ENCODE results near the gene RUVBL1.

Gene RUVBL1

DNA sequence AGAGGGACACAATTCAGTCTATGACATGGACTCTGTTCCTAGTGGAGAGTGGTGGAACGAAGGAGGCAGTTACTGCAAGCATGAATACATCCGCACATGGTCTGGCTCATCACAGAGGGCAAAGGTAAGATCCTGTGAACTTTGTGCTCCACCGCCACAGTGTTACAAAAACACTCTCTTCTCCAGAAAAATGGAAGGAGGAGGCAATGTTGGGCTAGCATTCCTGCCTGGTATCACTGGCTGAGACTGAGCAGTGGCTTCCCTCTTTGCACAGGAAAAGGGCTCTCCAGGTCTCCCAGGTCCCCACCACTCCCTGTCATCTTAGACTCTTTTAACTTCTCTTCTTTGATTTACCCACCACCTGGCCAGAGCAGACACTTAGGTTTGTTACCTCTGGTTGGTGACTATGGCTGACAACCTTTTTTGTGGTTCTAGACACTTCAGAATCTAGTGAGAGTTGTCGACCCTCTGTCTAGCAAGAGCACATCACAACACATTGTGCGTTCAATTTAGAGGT is 28.2 kb upstream of the RUVBL1 start:
- DNase-seq (ENCODE audit: insufficient read length, low spot score) (no peak), FAIRE-seq (no peak)
- TF ChIP-seq, protein P1, sequence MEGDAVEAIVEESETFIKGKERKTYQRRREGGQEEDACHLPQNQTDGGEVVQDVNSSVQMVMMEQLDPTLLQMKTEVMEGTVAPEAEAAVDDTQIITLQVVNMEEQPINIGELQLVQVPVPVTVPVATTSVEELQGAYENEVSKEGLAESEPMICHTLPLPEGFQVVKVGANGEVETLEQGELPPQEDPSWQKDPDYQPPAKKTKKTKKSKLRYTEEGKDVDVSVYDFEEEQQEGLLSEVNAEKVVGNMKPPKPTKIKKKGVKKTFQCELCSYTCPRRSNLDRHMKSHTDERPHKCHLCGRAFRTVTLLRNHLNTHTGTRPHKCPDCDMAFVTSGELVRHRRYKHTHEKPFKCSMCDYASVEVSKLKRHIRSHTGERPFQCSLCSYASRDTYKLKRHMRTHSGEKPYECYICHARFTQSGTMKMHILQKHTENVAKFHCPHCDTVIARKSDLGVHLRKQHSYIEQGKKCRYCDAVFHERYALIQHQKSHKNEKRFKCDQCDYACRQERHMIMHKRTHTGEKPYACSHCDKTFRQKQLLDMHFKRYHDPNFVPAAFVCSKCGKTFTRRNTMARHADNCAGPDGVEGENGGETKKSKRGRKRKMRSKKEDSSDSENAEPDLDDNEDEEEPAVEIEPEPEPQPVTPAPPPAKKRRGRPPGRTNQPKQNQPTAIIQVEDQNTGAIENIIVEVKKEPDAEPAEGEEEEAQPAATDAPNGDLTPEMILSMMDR (IDR thresholded peaks at IDR 0.05; ENCODE audit: insufficient read depth, missing control alignments): no peak

DNA sequence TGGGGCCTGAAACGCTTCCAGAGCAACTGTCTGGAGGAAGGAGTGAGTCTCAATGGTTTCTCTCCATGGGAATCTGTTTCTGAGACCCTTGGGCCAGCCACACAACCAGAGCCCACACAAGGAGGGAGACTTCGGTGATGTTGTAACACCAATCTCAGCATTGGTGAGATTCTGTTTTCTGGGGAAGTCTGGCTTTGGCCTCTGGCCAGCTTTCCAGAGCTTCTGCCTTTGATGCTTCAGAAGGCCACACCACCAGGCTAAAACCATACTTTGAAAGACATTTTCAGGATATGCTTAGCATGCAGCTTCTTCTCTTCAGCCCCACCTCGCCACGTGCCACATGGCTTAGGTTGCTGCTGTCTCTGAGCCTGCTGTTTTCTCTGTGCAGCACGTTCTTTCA is 26.0 kb upstream of the RUVBL1 start:
- TF ChIP-seq, protein P1 (IDR thresholded peaks at IDR 0.05; ENCODE audit: insufficient read depth, missing control alignments): no peak
- DNase-seq (ENCODE audit: insufficient read length, low spot score): no peak
- no peak for FAIRE-seq

DNA sequence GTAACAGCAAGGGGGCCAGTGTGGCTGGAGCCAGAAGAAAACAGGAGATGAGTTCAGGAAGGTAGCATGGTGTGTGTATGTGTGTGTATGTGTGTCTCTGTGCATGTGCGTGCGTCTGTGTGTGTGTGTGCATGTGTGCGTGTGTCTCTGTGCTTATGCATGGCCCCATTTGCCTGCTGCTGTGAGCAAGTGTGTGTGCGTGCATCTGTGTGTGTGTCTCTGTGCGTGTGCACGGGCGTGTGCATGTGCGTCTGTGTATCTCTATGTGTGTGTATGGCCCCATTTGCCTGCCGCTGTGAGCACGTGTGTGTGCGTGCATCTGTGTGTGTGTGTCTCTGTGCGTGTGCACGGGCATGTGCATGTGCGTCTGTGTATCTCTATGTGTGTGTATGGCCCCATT is 22.6 kb upstream of the RUVBL1 start:
- FAIRE-seq: no peak
- TF ChIP-seq, protein P1 (IDR thresholded peaks at IDR 0.05; ENCODE audit: insufficient read depth, missing control alignments): no peak
- no peak for DNase-seq (ENCODE audit: insufficient read length, low spot score)

DNA sequence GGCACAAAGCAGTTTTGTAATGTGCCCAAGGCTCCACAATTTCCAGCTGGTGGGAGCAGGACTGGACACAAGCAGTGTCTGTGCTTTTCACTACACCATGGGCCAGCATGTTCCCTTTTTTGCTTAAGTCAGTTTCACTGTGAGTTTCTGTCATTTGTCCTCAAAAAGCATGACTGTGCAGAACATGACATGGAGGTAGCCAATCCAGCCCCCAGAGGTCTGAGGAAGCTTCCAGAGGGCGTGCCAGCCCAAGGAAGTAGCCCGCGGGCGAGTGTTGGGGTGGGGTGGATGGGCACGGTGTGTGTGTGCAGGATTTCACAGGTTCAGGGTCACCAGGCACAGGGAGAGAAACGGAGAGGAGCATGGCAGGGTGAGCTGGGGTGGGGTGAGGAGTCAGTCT is 21.7 kb upstream of the RUVBL1 start:
- FAIRE-seq: no peak

DNA sequence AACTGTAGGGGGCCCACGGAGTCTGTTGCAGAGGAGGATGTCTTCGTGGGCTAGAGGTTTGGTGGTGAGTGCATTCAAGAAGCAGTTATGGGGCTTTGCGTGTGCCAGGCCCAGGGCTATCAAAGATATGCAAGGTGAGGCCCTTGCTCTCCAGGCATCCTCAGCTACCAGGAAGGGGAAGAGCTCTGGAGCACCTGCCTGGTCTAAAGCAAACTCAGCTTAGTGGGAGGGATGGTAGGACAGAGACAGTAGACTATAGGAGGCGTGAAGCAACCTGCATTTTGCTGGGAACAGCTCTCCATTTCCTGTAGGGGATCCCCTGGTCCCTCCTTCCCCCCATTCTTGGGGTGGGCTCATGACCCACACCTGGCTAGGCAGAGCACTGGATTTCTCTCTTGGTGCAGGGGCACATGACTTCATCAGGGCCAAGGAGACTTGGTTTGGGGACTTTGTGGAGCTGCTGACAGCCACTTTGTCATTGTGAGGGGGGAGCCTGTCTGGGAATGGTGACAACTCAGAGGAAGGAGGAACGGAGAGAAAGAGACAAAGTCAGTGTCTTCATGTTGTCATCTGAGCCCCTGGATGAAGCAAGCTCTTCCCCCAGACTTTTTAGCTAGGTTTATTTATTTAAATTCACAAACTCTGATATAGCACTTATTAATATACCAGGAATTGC is 21.0 kb upstream of the RUVBL1 start:
- TF ChIP-seq, protein P1 (IDR thresholded peaks at IDR 0.05; ENCODE audit: insufficient read depth, missing control alignments): no peak
- DNase-seq (ENCODE audit: insufficient read length, low spot score) (no peak), FAIRE-seq (no peak)

More for the DNA sequence above, 21.7 kb upstream of the RUVBL1 start:
- no peak for DNase-seq (ENCODE audit: insufficient read length, low spot score)
- TF ChIP-seq, protein P1 (IDR thresholded peaks at IDR 0.05; ENCODE audit: insufficient read depth, missing control alignments): no peak

DNA sequence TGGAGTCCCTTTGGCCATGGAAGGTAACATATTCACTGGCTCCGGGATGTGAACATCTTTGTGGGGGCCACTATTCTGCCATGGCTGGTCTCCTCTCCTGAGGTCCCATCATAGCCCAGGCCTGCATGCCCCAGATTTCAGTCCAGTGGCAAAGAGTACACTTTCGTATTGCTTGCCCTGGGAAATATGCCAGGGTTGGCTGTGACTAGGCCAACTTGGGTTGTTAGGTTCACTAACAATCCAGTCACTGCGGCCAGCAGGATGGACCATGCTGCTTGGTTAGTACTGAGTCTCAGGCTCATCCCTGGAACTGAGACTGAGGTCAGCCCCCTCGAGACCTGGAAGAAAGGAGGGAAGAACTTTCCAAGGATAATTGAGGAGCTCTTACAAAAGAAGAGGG is 19.9 kb upstream of the RUVBL1 start:
- FAIRE-seq (no peak), DNase-seq (ENCODE audit: insufficient read length, low spot score) (no peak)
- TF ChIP-seq, protein P1 (IDR thresholded peaks at IDR 0.05; ENCODE audit: insufficient read depth, missing control alignments): no peak

DNA sequence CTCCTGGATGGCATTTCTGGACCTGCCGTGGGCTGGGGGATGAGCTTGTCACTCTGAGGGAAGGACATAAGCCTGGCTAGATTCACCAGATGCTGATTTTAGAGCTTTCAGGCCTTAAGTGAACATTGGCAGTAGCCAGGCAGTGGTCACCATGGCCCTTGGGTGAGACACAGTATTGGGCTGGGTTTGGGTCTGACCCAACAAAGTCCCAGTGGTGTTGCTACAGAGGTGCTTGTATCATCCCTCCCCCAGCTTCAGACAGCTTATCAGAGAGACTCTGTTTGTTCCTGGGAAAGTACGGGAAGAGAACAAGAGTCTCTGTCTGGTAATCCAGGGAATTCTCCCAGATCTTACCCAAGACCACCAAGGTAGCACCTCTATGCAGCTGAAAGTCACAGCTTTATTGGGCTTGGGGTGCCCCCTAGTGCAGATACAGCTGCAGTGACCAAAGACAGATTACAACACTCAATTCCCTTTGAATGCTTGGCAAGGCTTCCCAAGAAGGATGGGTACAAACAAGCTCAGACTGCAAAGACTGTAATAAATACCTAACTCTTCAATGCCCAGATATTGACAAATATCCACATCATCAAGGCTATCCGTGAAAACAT is 9.8 kb upstream of the RUVBL1 start:
- DNase-seq (ENCODE audit: insufficient read length, low spot score): no peak
- TF ChIP-seq, protein P1 (IDR thresholded peaks at IDR 0.05; ENCODE audit: insufficient read depth, missing control alignments): peak; percentile 56
- FAIRE-seq: no peak

Data from D721Med (cell line).